Astrocyte of the cerebellum (primary cell): ENCODE data around the gene CYSRT1.

ENCODE experiments used
- DNase-seq: peaks from one replicate; pipeline ENCODE4 v3.0.0-alpha.2; 2011; ENCODE audit warnings: low read depth
- H3K4me3 ChIP-seq: 2 replicates; pipeline ENCODE4 v1.5.1; 2011; ENCODE audit warnings: mild to moderate bottlenecking, low read depth, low read length, moderate library complexity
- CTCF ChIP-seq: IDR thresholded peaks from 2 replicates; pipeline ENCODE4 v1.5.1; 2012; ENCODE audit warnings: low read length, low read depth, moderate library complexity, mild to moderate bottlenecking; ENCODE audit errors: missing control alignments
- in situ Hi-C: cut with HindIII; loops from 2 replicates; pipeline ENCODE4 v1.10.0; 2017; ENCODE audit warnings: low sequenced_read_pairs

The CYSRT1 gene

GRCh38 chr9:137244486-137245449 is 19.8 kb downstream of the CYSRT1 start:
- H3K4me3 ChIP-seq, result no peak overlapping the region
- TF ChIP-seq CTCF, result no peak
- DNase-seq, result no peak
- in situ Hi-C loops, result no loop called here

- no peak for TF ChIP-seq CTCF
- in situ Hi-C loops, result no loop called here
- DNase-seq, result no peak
- no peak overlapping the region for H3K4me3 ChIP-seq
Measured at GRCh38 chr9:137245450-137246421, 20.8 kb downstream of the CYSRT1 start.

GRCh38 chr9:137247135-137247915 is 22.4 kb downstream of the CYSRT1 start:
- TF ChIP-seq CTCF, result no peak
- DNase-seq, result no peak
- no peak overlapping the region for H3K4me3 ChIP-seq
- in situ Hi-C loops, result no loop called here

GRCh38 chr9:137247916-137248175 is 22.9 kb downstream of the CYSRT1 start:
- no peak overlapping the region for H3K4me3 ChIP-seq
- no peak for TF ChIP-seq CTCF
- in situ Hi-C loops, result no loop called here
- no peak for DNase-seq

GRCh38 chr9:137250329-137251193 is 25.6 kb downstream of the CYSRT1 start:
- in situ Hi-C loops, result no loop called here
- DNase-seq, result no peak
- no peak for TF ChIP-seq CTCF
- H3K4me3 ChIP-seq, result no peak overlapping the region
